Spleen (tissue), 11 donors: ENCODE data around the gene DCHS2. TPM values are rescaled to one million over a fixed set of nuclear protein-coding genes. Genes with fewer than 3 reads are reported as not detected.

ENCODE experiments used
- DNase-seq: peaks from one replicate; pipeline ENCODE4 v3.0.0-alpha.2; 2020
- H3K27ac ChIP-seq, 8 donors: fragments of 200-600 bp; sonication (generic) in 7 of 8; 1 replicate in 4 of 8; 2 replicates in 4 of 8; pipeline versions ENCODE4 v1.5.0 to v1.8.0; 2016 to 2021; ENCODE audit warnings: inconsistent platforms in 4 of 8, mild to moderate bottlenecking in 4 of 8, moderate library complexity in 1 of 8
- H3K27me3 ChIP-seq, 7 donors: fragments of 200-600 bp; sonication (generic) in 6 of 7; replicated peaks in 1 of 7; 1 replicate in 4 of 7; 2 replicates in 3 of 7; pipeline versions ENCODE4 v1.5.0 to v1.8.0; 2016 to 2021; ENCODE audit warnings: inconsistent platforms in 3 of 7, mild to moderate bottlenecking in 1 of 7
- H3K36me3 ChIP-seq, 6 donors: fragments of 200-600 bp; sonication (generic) in 5 of 6; 1 replicate in 4 of 6; 2 replicates in 2 of 6; pipeline versions ENCODE4 v1.5.0 to v1.8.0; 2016 to 2021; ENCODE audit warnings: inconsistent platforms in 2 of 6
- H3K4me1 ChIP-seq, 6 donors: fragments of 200-600 bp; sonication (generic) in 5 of 6; 1 replicate in 3 of 6; 2 replicates in 3 of 6; pipeline versions ENCODE4 v1.5.0 to v1.8.0; 2016 to 2021; ENCODE audit warnings: inconsistent platforms in 3 of 6
- H3K4me3 ChIP-seq, 8 donors: fragments of 200-600 bp; sonication (generic) in 7 of 8; 1 replicate in 4 of 8; 2 replicates in 4 of 8; pipeline versions ENCODE4 v1.5.0 to v1.8.0; 2016 to 2021; ENCODE audit warnings: inconsistent platforms in 4 of 8, mild to moderate bottlenecking in 4 of 8, moderate library complexity in 2 of 8
- H3K9me3 ChIP-seq, 8 donors: fragments of 200-600 bp; sonication (generic) in 7 of 8; 1 replicate in 4 of 8; 2 replicates in 4 of 8; pipeline versions ENCODE4 v1.5.0 to v1.8.0; 2016 to 2021; ENCODE audit warnings: inconsistent platforms in 4 of 8
- POLR2A ChIP-seq, 3 donors: fragments of 450-650 bp; IDR thresholded peaks; one replicate each; pipeline ENCODE4 v1.5.1; 2017; ENCODE audit warnings: antibody characterized with exemption in 3 of 3, mild to moderate bottlenecking in 1 of 3
- POLR2AphosphoS5 ChIP-seq, 3 donors: sonication (generic); formaldehyde crosslinking; IDR thresholded peaks; one replicate each; pipeline ENCODE4 v1.5.1; 2017; ENCODE audit warnings: antibody characterized with exemption in 3 of 3
- WGBS, 5 donors: extraction: QIAGEN DNeasy Blood & Tissue Kit in 3 of 5; methylation state at CpG; one replicate each; pipeline versions ENCODE4 v1.1.5 to v1.1.7; 2013 to 2018; 5-methylcytosine and 5-hydroxymethylcytosine counted together
- intact Hi-C: fragments of 100-400 bp; cut with DNase I; formaldehyde crosslinking; loops from one replicate; pipeline ENCODE4 v1.15.0; 2023; ENCODE audit warnings: low total_unique reads
- polyA plus RNA-seq, 3 donors: library from polyadenylated mRNA; stranded (reverse); fragments of 200-250 nt; gene quantifications; one replicate each; pipeline ENCODE4 v1.2.1, GENCODE V29; 2013
- total RNA-seq, 7 donors: library from RNA; depleted of rRNA in 3 of 7; stranded (reverse); fragments of >200 nt in 3 of 7; fragmentation: NEBNext Ultra II Directional in 4 of 7; extraction: Animal tissue kit (Norgen Biotek cat#: 25700) in 4 of 7; gene quantifications; one replicate each; pipeline versions ENCODE4 v1.1.0 to v1.2.1, GENCODE V29; 2016 to 2021
- TF ChIP-seq, protein P1 (sequence below), 11 experiments: fragments of 200-600 bp in 7 of 11; fragments of 450-650 bp in 4 of 11; sonication (generic) in 4 of 11; IDR thresholded peaks in 8 of 11; conservative IDR thresholded peaks in 3 of 11; 1 replicate in 7 of 11; 2 replicates in 4 of 11; pipeline versions ENCODE4 v1.4.0 to v1.8.0; 2016 to 2021; ENCODE audit warnings: antibody characterized with exemption in 11 of 11, inconsistent platforms in 4 of 11, mild to moderate bottlenecking in 1 of 11
- donor health status: healthy with polysubstance abuse.
- donor health status: DM: no; HTN: no; CAD: no; lungs with moderate emphysema.
- donor health status: DM: no; HTN: no; CAD: no.
- donor health status: Bipolar disorder and iron deficiency.
- donor health status: healthy.
- donor health status: DM: no; HTN: no; CAD: no.
- donor health status: DM: yes; HTN: yes; CAD: no.

Gene DCHS2
- total and polyA plus RNA-seq, 10 donors: under 0.01 to 0.55 (median 0.05) TPM; not detected in 1

- intact Hi-C loops: no loop called here
- peaks cover 0 to 17% (median 0%) of the 10 kb centered on the region in 7 donors for H3K27me3 ChIP-seq
- H3K36me3 ChIP-seq: no peaks in the 10 kb centered on the region
- H3K4me1 ChIP-seq: no peaks in the 10 kb centered on the region
- no peak overlapping the region for H3K4me3 ChIP-seq
- no peak overlapping the region for H3K27ac ChIP-seq
- no peaks in the 10 kb centered on the region for H3K9me3 ChIP-seq
- TF ChIP-seq POLR2AphosphoS5 (IDR thresholded peaks at IDR 0.05): no peak
- TF ChIP-seq POLR2A (IDR thresholded peaks at IDR 0.05): no peak
- TF ChIP-seq, protein P1, sequence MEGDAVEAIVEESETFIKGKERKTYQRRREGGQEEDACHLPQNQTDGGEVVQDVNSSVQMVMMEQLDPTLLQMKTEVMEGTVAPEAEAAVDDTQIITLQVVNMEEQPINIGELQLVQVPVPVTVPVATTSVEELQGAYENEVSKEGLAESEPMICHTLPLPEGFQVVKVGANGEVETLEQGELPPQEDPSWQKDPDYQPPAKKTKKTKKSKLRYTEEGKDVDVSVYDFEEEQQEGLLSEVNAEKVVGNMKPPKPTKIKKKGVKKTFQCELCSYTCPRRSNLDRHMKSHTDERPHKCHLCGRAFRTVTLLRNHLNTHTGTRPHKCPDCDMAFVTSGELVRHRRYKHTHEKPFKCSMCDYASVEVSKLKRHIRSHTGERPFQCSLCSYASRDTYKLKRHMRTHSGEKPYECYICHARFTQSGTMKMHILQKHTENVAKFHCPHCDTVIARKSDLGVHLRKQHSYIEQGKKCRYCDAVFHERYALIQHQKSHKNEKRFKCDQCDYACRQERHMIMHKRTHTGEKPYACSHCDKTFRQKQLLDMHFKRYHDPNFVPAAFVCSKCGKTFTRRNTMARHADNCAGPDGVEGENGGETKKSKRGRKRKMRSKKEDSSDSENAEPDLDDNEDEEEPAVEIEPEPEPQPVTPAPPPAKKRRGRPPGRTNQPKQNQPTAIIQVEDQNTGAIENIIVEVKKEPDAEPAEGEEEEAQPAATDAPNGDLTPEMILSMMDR (IDR thresholded peaks at IDR 0.05 in 8 of 11, conservative IDR thresholded peaks at IDR 0.05 in 3 of 11): no peak
- 17 to 39% (median 22%) methylated on average over 1 of the region's 1 CpG for WGBS, 5 donors
- DNase-seq: no peak
Observed at GRCh38 chr4:154475820-154476219, 15.8 kb downstream of the DCHS2 start.

GRCh38 chr4:154473497-154473896, 18.1 kb downstream of the DCHS2 start:
- no peaks in the 10 kb centered on the region for H3K36me3 ChIP-seq
- H3K27me3 ChIP-seq: peaks cover 0 to 23% (median 0%) of the 10 kb centered on the region in 7 donors
- no peak for TF ChIP-seq POLR2AphosphoS5 (IDR thresholded peaks at IDR 0.05)
- no peak for TF ChIP-seq POLR2A (IDR thresholded peaks at IDR 0.05)
- no peaks in the 10 kb centered on the region for H3K9me3 ChIP-seq
- H3K27ac ChIP-seq: no peak overlapping the region
- 73 to 81% (median 74%) methylated on average over 6 of the region's 6 CpGs for WGBS, 5 donors
- no peak overlapping the region for H3K4me3 ChIP-seq
- H3K4me1 ChIP-seq: no peaks in the 10 kb centered on the region
- DNase-seq: no peak
- intact Hi-C loops: no loop called here

- Histone ChIP-seq H3K4me1 (no peaks in the 10 kb centered on the region), H3K27ac (no peak overlapping the region), H3K36me3 (no peaks in the 10 kb centered on the region), H3K27me3 (peaks cover 0 to 19% (median 0%) of the 10 kb centered on the region in 7 donors), H3K9me3 (no peaks in the 10 kb centered on the region), H3K4me3 (no peak overlapping the region)
- no peak for DNase-seq
- TF ChIP-seq POLR2AphosphoS5 (IDR thresholded peaks at IDR 0.05): no peak
- TF ChIP-seq, protein P1 (IDR thresholded peaks at IDR 0.05 in 8 of 11, conservative IDR thresholded peaks at IDR 0.05 in 3 of 11): no peak
- intact Hi-C loops: no loop called here
- 87 to 100% (median 96%) methylated on average over 1 of the region's 1 CpG for WGBS, 5 donors
Observed at GRCh38 chr4:154472858-154473257, 18.7 kb downstream of the DCHS2 start.

DNA sequence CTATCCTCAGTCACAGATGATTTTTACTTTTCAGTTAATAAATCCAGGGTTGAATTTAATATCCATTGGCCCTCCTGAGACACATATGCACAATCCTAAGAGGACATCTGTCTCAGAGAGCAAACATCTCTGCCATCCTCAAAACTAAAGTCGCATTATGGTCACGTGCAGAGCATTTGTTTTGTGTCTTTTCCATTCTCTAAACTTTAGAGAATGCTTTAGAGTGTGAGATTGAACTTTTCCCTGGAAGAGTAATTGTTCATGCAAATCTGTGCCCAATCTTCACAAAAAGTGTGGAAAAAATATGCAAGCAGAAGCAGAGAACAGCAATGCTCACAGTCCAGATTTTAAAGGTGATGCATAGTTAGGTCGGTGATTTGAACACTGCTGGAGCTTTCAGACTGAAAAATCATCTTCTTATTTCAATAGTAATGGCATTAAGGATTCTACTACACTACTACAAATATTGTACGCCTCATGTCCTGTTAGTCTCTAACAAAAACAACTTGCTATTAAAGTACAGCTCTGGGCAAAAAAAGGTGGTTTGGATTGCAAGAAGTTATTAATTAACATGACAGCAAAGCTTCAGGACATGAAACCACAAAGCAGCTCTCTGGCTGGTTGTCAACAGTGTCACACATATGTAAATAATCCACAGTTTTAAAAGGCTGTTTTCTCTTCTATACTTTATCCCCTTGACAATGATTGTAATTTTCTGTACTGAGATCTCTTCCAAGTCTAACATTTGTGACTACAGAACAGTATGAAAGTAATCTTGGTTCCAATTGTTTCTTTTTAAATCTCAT, 19.9 kb downstream of the DCHS2 start:
- WGBS, 5 donors: 54 to 71% (median 62%) methylated on average over 4 of the region's 4 CpGs
- no peak for TF ChIP-seq POLR2AphosphoS5 (IDR thresholded peaks at IDR 0.05)
- no peak for TF ChIP-seq POLR2A (IDR thresholded peaks at IDR 0.05)
- TF ChIP-seq, protein P1 (IDR thresholded peaks at IDR 0.05 in 8 of 11, conservative IDR thresholded peaks at IDR 0.05 in 3 of 11): no peak
- H3K4me3 ChIP-seq: no peak overlapping the region
- peaks cover 0 to 17% (median 0%) of the 10 kb centered on the region in 7 donors for H3K27me3 ChIP-seq
- no peak overlapping the region for H3K27ac ChIP-seq
- no peaks in the 10 kb centered on the region for H3K9me3 ChIP-seq
- no peaks in the 10 kb centered on the region for H3K4me1 ChIP-seq
- no peaks in the 10 kb centered on the region for H3K36me3 ChIP-seq
- intact Hi-C loops: no loop called here
- no peak for DNase-seq
